Lung (tissue), 12 donors: Measurements from ENCODE around the gene HEPACAM2. TPM values are rescaled to one million over a fixed set of nuclear protein-coding genes. Genes with fewer than 3 reads are reported as not detected.

ENCODE experiments used
- ATAC-seq: fragments of 200-7000 bp; cut with Tn5 transposase; one replicate; pipeline ENCODE4 v1.9.1; 2020; ENCODE audit warnings: moderate number of reproducible peaks; ENCODE audit not compliant: insufficient read depth, low FRiP score
- DNase-seq, 3 donors: peaks; one replicate each; pipeline ENCODE4 v3.0.0-alpha.2; 2013 to 2017
- H3K27ac ChIP-seq, 2 donors: one replicate each; pipeline ENCODE4 v1.5.1; 2013; ENCODE audit warnings: mild to moderate bottlenecking in 2 of 2, moderate library complexity in 2 of 2, control low read depth in 1 of 2, inconsistent platforms in 1 of 2, low read depth in 1 of 2, low read length in 1 of 2
- H3K27me3 ChIP-seq, 3 donors: one replicate each; pipeline ENCODE4 v1.5.1; 2013; ENCODE audit warnings: low read length in 2 of 3; ENCODE audit not compliant: control insufficient read depth in 3 of 3, insufficient read depth in 3 of 3
- H3K36me3 ChIP-seq, 4 donors: one replicate each; pipeline ENCODE4 v1.5.1; 2013; ENCODE audit warnings: low read length in 4 of 4, mild to moderate bottlenecking in 1 of 4, moderate library complexity in 1 of 4; ENCODE audit not compliant: control insufficient read depth in 4 of 4, insufficient read depth in 4 of 4
- H3K4me1 ChIP-seq, 5 donors: one replicate each; pipeline ENCODE4 v1.5.1; 2013; ENCODE audit warnings: low read length in 5 of 5, mild to moderate bottlenecking in 2 of 5, moderate library complexity in 1 of 5; ENCODE audit not compliant: control insufficient read depth in 5 of 5, insufficient read depth in 5 of 5
- H3K4me3 ChIP-seq: one replicate; pipeline ENCODE4 v1.5.1; 2013; ENCODE audit warnings: mild to moderate bottlenecking, control low read depth, moderate library complexity
- H3K9ac ChIP-seq, 2 donors: one replicate each; pipeline ENCODE4 v1.5.1; 2013; ENCODE audit warnings: low read length in 2 of 2, control low read depth in 1 of 2; ENCODE audit not compliant: insufficient read depth in 1 of 2
- H3K9me3 ChIP-seq, 4 donors: one replicate each; pipeline ENCODE4 v1.5.1; 2013; ENCODE audit warnings: low read length in 3 of 4, mild to moderate bottlenecking in 1 of 4, moderate library complexity in 1 of 4; ENCODE audit not compliant: control insufficient read depth in 4 of 4, insufficient read depth in 3 of 4
- CTCF ChIP-seq: IDR thresholded peaks from 2 replicates; pipeline ENCODE4 v1.5.1; 2012; ENCODE audit warnings: mild to moderate bottlenecking; ENCODE audit errors: control extremely low read depth, extremely low read depth
- WGBS, 2 donors: extraction: QIAGEN DNeasy Blood & Tissue Kit; methylation state at CpG; one replicate each; pipeline ENCODE4 v1.1.7; 2013; 5-methylcytosine and 5-hydroxymethylcytosine counted together
- polyA plus RNA-seq, 2 donors: library from polyadenylated mRNA; stranded (reverse); fragments of 200-250 nt; gene quantifications; one replicate each; pipeline ENCODE4 v1.2.1, GENCODE V29; 2013
- total RNA-seq, 2 donors: library from RNA; depleted of rRNA in 1 of 2; stranded (reverse); fragments of >200 nt in 1 of 2; gene quantifications; one replicate each; pipeline ENCODE4 v1.2.1, GENCODE V29; 2014 to 2021
- donor health status: control.
- donor health status: control.
- donor health status: Bipolar disorder and iron deficiency.
- donor health status: healthy.
- donor health status: DM: yes; HTN: yes; CAD: no.

HEPACAM2 gene
- total and polyA plus RNA-seq, 4 donors = 0.08 to 2.2 (median 0.27) TPM

- Histone ChIP-seq H3K36me3 (no peaks in the 10 kb centered on the region), H3K4me3 (no peak overlapping the region), H3K27ac (no peak overlapping the region), H3K9ac (no peak overlapping the region), H3K27me3 (peaks cover 0 to 7% (median 2%) of the 10 kb centered on the region in 3 donors), H3K9me3 (no peaks in the 10 kb centered on the region), H3K4me1 (no peaks in the 10 kb centered on the region)
- ATAC-seq (no peak), DNase-seq (no peak)
- TF ChIP-seq CTCF = no peak
- 68 to 70% methylated on average over 6 of the region's 6 CpGs for WGBS, 2 donors
These were observed 37.2 kb downstream of the HEPACAM2 start for GRCh38 chr7:93188870-93189634.

DNA sequence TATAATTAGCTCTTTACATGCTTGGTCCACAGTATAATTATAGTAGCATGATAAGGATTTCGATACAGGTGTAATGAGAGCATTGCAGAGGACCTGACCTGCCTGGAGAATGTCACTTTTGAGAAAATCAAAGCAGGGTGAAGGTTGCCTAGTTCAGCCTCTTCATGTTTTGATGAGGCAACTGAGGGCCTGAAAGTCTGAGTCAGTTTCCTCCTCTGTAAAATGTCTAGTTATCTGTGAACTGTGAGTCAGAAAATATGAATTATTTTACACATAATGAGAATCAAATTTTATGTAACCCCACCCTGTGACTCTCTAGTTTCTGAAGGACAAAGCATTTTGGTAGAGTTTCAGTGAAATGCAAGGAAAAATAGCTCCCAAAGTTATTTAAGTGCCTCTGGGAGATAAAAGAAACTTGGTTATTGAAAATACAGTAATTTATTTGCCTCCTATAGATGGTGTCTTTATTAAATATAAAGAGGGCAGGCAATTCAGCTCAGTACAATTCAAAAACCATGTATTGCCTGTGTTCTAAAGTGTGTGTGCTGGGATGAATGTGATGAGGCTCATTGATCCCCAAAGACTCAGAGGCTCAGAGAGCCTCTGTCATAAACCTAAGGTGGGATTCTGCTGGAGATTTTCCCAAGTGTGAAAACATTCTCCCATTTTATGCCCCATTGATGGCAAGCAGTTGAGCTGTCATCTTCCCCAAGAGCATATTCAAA, 40.8 kb downstream of the HEPACAM2 start:
- no peak overlapping the region for H3K4me3 ChIP-seq
- no peak for TF ChIP-seq CTCF
- no peak for DNase-seq

GRCh38 chr7:93179173-93179572, 47.1 kb downstream of the HEPACAM2 start:
- Histone ChIP-seq H3K9ac (no peak overlapping the region), H3K36me3 (no peaks in the 10 kb centered on the region), H3K27me3 (no peaks in the 10 kb centered on the region), H3K4me3 (no peak overlapping the region), H3K27ac (no peak overlapping the region), H3K9me3 (no peaks in the 10 kb centered on the region), H3K4me1 (no peaks in the 10 kb centered on the region)
- no peak for ATAC-seq
- no peak for DNase-seq
- no peak for TF ChIP-seq CTCF

More for the DNA sequence above, 40.8 kb downstream of the HEPACAM2 start:
- no peaks in the 10 kb centered on the region for H3K36me3 ChIP-seq
- 53 to 69% methylated on average over 1 of the region's 1 CpG for WGBS, 2 donors
- no peak overlapping the region for H3K9ac ChIP-seq
- H3K4me1 ChIP-seq = no peaks in the 10 kb centered on the region
- no peaks in the 10 kb centered on the region for H3K9me3 ChIP-seq
- no peak for ATAC-seq
- H3K27me3 ChIP-seq = peaks cover 0 to 3% (median 2%) of the 10 kb centered on the region in 3 donors
- H3K27ac ChIP-seq = no peak overlapping the region
